ENCODE measurements around the gene FBXL7. TPM values are rescaled to one million over a fixed set of nuclear protein-coding genes. Genes with fewer than 3 reads are reported as not detected.

Gene FBXL7
- total RNA-seq, 2 experiments from 2014 or later, result not detected

GRCh38 chr5:15607076-15607475, 107.1 kb downstream of the FBXL7 start:
- H3K79me2 ChIP-seq (ENCODE audit: insufficient read depth, low read depth, low read length), result no peaks in the 10 kb centered on the region
- BruUV-seq (replicated peaks), result no TSS peak
- DNase-seq (ENCODE audit: low spot score), result no peak
- no peaks in the 10 kb centered on the region for H3K36me3 ChIP-seq (ENCODE audit: insufficient read depth, low read length)
- POLR2A ChIA-PET, result no interaction called here
- CTCF ChIA-PET (ENCODE audit: unreplicated experiment), result no interaction called here
- no peaks in the 10 kb centered on the region for H4K20me1 ChIP-seq (ENCODE audit: insufficient read depth, low read length)
- H3K27ac ChIP-seq (ENCODE audit: low read depth, low read length, poor library complexity, severe bottlenecking), result no peak overlapping the region
- H3K4me2 ChIP-seq (ENCODE audit: low read length), result no peak overlapping the region
- intact Hi-C loops (cut with micrococcal nuclease; ENCODE audit: unreplicated experiment), result no loop called here
- no peaks in the 10 kb centered on the region for H3K9me3 ChIP-seq (ENCODE audit: low read length)
- no peaks in the 10 kb centered on the region for H3K9me2 ChIP-seq (ENCODE audit: insufficient read depth, low read length)
- H3K4me1 ChIP-seq (ENCODE audit: insufficient read depth, low read length, poor library complexity, severe bottlenecking), result no peaks in the 10 kb centered on the region
- no peak overlapping the region for H3K4me3 ChIP-seq (ENCODE audit: low read depth, low read length, poor library complexity, severe bottlenecking)
- TF ChIP-seq CTCF (conservative IDR thresholded peaks at IDR 0.05; ENCODE audit: low read length), result no peak
- TF ChIP-seq EZH2phosphoT487 (IDR thresholded peaks at IDR 0.05; ENCODE audit: borderline replicate concordance, low read depth, low read length), result no peak
- no peak overlapping the region for H2AFZ ChIP-seq (ENCODE audit: low read length)

GRCh38 chr5:15609076-15609725, 109.2 kb downstream of the FBXL7 start:
- no peaks in the 10 kb centered on the region for H3K79me2 ChIP-seq (ENCODE audit: insufficient read depth, low read depth, low read length)
- DNase-seq (ENCODE audit: low spot score), result no peak
- no peaks in the 10 kb centered on the region for H3K9me2 ChIP-seq (ENCODE audit: insufficient read depth, low read length)
- no peaks in the 10 kb centered on the region for H3K9me3 ChIP-seq (ENCODE audit: low read length)
- ChIA-PET CTCF (ENCODE audit: unreplicated experiment) (no interaction called here), POLR2A (no interaction called here)
- no peak overlapping the region for H3K4me3 ChIP-seq (ENCODE audit: low read depth, low read length, poor library complexity, severe bottlenecking)
- no peaks in the 10 kb centered on the region for H3K4me1 ChIP-seq (ENCODE audit: insufficient read depth, low read length, poor library complexity, severe bottlenecking)
- no peak overlapping the region for H3K27ac ChIP-seq (ENCODE audit: low read depth, low read length, poor library complexity, severe bottlenecking)
- no TSS peak for BruUV-seq (replicated peaks)
- H2AFZ ChIP-seq (ENCODE audit: low read length), result no peak overlapping the region
- H4K20me1 ChIP-seq (ENCODE audit: insufficient read depth, low read length), result no peaks in the 10 kb centered on the region
- H3K4me2 ChIP-seq (ENCODE audit: low read length), result no peak overlapping the region
- intact Hi-C loops (cut with micrococcal nuclease; ENCODE audit: unreplicated experiment), result no loop called here
- TF ChIP-seq CTCF (conservative IDR thresholded peaks at IDR 0.05; ENCODE audit: low read length) (no peak), EZH2phosphoT487 (IDR thresholded peaks at IDR 0.05; ENCODE audit: borderline replicate concordance, low read depth, low read length) (no peak)
- H3K36me3 ChIP-seq (ENCODE audit: insufficient read depth, low read length), result no peaks in the 10 kb centered on the region

- Histone ChIP-seq H3K4me2 (ENCODE audit: low read length) (no peak overlapping the region), H3K9me2 (ENCODE audit: insufficient read depth, low read length) (no peaks in the 10 kb centered on the region), H2AFZ (ENCODE audit: low read length) (no peak overlapping the region), H3K79me2 (ENCODE audit: insufficient read depth, low read depth, low read length) (no peaks in the 10 kb centered on the region), H3K9me3 (ENCODE audit: low read length) (no peaks in the 10 kb centered on the region), H3K27ac (ENCODE audit: low read depth, low read length, poor library complexity, severe bottlenecking) (no peak overlapping the region), H3K4me3 (ENCODE audit: low read depth, low read length, poor library complexity, severe bottlenecking) (no peak overlapping the region), H3K36me3 (ENCODE audit: insufficient read depth, low read length) (no peaks in the 10 kb centered on the region), H4K20me1 (ENCODE audit: insufficient read depth, low read length) (no peaks in the 10 kb centered on the region), H3K4me1 (ENCODE audit: insufficient read depth, low read length, poor library complexity, severe bottlenecking) (no peaks in the 10 kb centered on the region)
- TF ChIP-seq CTCF (conservative IDR thresholded peaks at IDR 0.05; ENCODE audit: low read length), result no peak
- TF ChIP-seq EZH2phosphoT487 (IDR thresholded peaks at IDR 0.05; ENCODE audit: borderline replicate concordance, low read depth, low read length), result no peak
- intact Hi-C loops (cut with micrococcal nuclease; ENCODE audit: unreplicated experiment), result no loop called here
- BruUV-seq (replicated peaks), result no TSS peak
- DNase-seq (ENCODE audit: low spot score), result no peak
- CTCF ChIA-PET (ENCODE audit: unreplicated experiment), result no interaction called here
- POLR2A ChIA-PET, result no interaction called here
Observed at GRCh38 chr5:15610216-15610615, 110.2 kb downstream of the FBXL7 start.
